WTC11 (cell line): ENCODE data around the gene HMX3.

Source experiments
- SP1 ChIP-seq: sonication (generic); formaldehyde crosslinking; conservative IDR thresholded peaks from 2 replicates; pipeline ENCODE4 v1.8.1; 2022; ENCODE audit warnings: missing genetic modification reagents
- TF ChIP-seq, protein P1 (sequence below): sonication (generic); formaldehyde crosslinking; IDR thresholded peaks from 2 replicates; pipeline ENCODE4 v1.8.1; 2022; ENCODE audit warnings: low read depth, missing genetic modification reagents, borderline replicate concordance
- TF ChIP-seq, protein P2 (sequence below): sonication (generic); formaldehyde crosslinking; IDR thresholded peaks from 2 replicates; pipeline ENCODE4 v1.8.1; 2023; ENCODE audit warnings: mild to moderate bottlenecking, missing genetic modification reagents, moderate library complexity
- TF ChIP-seq, protein P3 (sequence below): sonication (generic); formaldehyde crosslinking; IDR thresholded peaks from 2 replicates; pipeline ENCODE4 v1.8.1; 2022; ENCODE audit warnings: low read depth, mild to moderate bottlenecking, moderate library complexity, missing genetic modification reagents, borderline replicate concordance

DNA sequence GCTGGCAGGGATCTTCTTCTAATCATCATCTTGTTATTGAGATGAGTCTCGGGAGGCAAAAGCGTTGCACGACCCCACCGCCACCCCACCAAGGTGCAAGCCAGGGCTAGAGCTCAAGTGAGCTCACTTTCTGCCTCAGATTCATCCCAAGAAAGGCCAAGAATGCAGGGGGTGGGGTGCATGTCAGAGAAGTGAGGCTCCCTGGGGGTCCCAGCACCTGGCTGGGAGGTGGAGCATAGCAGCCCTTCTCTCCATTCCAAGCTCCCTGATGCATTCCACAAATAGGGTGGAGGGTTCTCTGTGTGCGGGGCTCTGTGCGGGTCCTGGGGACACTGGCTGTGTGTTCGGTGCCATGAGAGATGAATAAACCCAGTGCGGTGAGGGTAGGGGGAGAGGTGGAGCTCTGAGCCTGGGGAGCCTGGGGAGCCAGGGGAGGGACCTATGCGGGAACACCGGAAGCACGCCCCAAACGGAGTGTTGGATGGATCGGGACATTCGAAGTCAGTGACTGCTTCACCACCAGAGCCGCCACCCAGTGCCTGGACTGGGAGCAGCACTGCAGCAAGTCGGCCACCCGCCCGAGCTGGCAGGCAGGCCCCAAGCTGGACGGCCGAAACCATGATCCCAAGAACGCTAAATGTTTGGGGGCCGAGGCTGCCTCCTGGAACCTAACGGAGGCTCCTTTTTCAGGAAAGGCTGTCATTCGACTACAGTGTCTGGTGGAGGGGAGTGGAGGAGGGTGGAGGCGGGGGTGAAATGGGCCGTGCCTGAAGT lies 17.9 kb upstream of the HMX3 start:
- TF ChIP-seq SP1 (CRISPR knock-in tag) = no peak
- TF ChIP-seq, protein P1, sequence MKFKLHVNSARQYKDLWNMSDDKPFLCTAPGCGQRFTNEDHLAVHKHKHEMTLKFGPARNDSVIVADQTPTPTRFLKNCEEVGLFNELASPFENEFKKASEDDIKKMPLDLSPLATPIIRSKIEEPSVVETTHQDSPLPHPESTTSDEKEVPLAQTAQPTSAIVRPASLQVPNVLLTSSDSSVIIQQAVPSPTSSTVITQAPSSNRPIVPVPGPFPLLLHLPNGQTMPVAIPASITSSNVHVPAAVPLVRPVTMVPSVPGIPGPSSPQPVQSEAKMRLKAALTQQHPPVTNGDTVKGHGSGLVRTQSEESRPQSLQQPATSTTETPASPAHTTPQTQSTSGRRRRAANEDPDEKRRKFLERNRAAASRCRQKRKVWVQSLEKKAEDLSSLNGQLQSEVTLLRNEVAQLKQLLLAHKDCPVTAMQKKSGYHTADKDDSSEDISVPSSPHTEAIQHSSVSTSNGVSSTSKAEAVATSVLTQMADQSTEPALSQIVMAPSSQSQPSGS (CRISPR knock-in tag) = no peak
- TF ChIP-seq, protein P2, sequence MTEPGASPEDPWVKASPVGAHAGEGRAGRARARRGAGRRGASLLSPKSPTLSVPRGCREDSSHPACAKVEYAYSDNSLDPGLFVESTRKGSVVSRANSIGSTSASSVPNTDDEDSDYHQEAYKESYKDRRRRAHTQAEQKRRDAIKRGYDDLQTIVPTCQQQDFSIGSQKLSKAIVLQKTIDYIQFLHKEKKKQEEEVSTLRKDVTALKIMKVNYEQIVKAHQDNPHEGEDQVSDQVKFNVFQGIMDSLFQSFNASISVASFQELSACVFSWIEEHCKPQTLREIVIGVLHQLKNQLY = no peak
- TF ChIP-seq, protein P3, sequence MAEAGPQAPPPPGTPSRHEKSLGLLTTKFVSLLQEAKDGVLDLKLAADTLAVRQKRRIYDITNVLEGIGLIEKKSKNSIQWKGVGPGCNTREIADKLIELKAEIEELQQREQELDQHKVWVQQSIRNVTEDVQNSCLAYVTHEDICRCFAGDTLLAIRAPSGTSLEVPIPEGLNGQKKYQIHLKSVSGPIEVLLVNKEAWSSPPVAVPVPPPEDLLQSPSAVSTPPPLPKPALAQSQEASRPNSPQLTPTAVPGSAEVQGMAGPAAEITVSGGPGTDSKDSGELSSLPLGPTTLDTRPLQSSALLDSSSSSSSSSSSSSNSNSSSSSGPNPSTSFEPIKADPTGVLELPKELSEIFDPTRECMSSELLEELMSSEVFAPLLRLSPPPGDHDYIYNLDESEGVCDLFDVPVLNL (CRISPR knock-in tag) = no peak
